Myocyte (in vitro differentiated cells): ENCODE data around the gene RALGDS. TPM values are rescaled to one million over a fixed set of nuclear protein-coding genes. Genes with fewer than 3 reads are reported as not detected.

Source experiments
- DNase-seq: peaks from one replicate; pipeline ENCODE4 v3.0.0-alpha.2; 2012; ENCODE audit warnings: low read depth
- total RNA-seq: library from RNA; depleted of rRNA; stranded (reverse); fragments of >200 nt; gene quantifications from 2 replicates; pipeline ENCODE4 v1.2.3, GENCODE V29; 2014

The RALGDS gene
- total RNA-seq, 1 donor from 2014 or later = 11.3 TPM

DNA sequence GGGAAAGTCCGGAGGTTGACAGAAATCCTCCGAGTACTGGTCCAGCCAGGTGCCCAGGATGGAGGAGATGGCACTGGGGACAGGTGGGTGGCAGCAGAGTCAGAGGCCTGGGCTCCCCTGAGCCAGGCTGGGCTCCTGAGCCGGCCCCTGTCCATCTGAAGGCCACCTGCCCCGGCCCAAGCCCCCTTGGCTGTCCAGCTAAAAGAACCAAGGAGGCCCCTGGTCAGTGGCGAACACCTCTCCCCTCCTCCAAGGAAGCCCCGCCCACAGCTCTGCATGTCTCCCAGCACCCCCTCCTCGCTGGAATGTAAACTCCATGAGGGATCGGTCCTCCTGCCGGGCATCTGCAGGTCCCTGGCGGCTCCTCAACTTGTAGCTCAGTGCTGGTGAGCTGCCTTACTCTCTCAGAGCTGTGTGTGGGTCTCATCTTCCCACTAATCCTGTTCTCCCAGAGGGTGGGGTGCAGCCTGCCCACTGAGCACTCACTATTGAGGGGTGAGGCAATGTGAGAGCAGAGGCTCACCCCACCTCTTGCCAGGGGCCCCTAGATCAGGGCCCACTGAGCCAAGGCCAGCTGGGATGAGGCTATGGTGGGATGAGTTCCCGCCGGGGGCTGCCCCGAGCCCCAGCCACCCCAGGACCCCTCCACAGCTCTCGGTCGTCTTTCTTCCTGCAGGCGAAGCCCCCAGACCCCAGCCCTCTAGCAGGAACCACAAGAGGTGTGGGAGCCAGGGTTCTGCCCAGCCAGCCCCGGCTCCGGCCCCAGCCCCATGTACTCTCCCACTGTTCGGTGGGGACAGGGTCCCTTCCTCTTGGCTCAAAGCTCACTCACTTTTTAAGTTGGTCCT, 12.0 kb downstream of the RALGDS start:
- no peak for DNase-seq

DNA sequence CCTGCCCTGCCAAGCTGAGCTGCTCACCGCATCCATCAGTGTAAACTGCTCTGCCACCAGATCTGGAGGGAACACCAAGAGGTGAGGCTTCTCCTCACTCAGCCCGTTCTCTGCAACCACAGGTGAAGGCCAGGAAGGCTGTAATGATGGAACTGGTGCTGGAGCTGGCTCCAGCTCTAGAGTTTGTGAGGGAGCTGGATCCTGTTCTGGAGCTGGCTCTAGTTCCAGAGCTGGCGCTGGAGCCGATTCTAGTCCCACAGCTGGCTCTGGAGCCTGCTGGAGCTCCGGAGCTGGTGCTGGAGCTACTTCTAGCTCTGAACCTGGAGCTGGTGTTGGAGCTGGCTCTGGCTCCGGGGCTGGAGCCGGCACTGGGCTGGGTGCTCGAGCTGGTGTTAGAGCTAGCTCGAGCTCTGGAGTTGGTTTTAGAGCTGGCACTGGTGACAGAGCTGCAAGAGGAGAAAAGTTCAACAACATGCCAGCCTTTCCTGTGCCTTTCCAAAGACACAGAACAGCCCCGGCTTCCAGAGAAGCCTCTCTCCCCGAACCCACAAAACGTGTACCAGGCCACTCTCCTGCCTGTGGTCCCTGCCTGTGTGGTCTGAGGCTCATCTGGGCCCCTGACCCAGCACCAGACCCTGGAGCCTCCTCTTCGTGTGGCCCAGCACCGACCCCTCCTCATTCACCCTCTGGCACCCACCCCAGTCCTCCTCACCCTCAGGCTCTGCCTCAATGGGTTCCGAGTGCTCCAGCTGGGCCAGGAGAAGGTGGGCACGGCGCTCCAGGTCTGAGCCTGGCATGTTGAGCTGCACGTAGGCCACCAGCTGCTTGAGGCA, 12.9 kb downstream of the RALGDS start:
- DNase-seq = no peak

DNA sequence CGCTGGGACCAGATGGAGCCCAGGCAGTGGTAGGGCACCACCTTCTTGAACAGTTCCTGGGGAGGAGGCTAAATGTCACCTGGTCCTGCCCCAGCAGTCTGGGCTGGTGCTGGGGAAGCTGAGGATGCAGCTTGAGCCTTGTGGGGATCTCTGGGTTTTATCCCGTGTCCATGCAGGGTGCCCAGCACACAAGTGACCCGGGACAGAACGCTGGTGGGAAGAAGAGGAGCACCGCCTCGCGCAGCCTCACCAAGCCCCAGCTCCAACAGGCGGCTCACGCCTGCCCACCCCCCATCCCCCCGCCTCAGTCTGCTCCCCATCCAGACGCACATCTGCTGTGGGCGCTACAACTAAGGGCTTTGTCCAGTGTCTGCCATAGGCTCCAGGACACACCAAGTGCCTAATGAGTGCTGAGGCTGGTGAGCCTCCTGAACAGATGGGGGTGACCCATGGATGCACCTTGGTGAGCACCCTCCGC, 13.8 kb downstream of the RALGDS start:
- no peak for DNase-seq

- no peak for DNase-seq
These were observed 14.4 kb downstream of the RALGDS start for GRCh38 chr9:133106511-133107244.

DNA sequence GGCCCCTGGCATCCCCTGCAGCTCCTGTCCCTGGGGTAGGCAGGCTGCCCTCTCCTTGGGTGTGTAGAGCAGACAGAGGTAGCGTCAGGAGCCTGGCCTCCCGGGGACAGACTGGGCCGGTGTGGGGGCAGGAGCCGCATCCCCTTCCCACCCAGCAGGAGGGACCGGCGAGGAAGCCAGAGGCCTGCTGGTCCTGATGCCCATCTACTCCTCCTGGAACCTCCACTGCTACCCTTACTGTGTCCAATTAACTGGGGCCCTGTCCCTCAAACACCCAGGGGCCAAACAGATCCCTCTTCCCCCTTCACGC, 15.6 kb downstream of the RALGDS start:
- DNase-seq = no peak

DNA sequence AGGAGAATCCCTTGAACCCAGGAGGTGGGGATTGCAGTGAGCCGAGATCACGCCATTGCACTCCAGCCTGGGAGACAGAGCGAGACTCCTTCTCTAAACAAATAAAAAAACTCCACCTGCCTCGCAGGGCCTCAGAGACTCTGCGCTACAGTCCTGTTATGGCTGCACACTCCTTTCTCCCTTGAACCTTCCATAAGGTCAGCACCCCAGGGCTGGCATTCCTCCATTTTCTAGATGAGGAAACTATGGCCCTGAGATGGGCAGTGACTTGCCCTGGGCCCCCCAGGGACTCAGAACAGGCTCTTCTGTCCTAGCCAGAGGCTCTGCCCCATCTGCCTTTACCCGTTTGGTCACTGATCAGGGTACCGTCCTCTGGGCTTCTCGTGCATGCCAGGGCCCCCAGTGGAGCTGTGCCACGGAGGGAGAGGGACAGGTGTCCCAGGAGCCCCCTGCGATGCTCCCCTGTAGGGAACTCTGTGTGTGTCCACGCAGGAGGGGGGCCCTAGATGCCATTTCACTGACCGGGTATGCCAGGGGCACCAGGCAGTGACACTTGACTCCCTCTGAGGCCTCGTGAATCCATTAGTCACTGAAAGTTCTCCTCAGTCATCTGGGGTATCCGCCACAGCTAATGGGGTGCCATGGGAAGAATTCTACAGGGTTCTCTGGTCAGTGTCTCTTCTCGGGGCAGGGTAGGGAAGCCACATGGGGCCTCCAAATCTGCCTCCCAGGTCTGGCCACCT, 16.2 kb downstream of the RALGDS start:
- DNase-seq = no peak

- DNase-seq = no peak
These were observed 17.0 kb downstream of the RALGDS start for GRCh38 chr9:133103987-133104505.

DNA sequence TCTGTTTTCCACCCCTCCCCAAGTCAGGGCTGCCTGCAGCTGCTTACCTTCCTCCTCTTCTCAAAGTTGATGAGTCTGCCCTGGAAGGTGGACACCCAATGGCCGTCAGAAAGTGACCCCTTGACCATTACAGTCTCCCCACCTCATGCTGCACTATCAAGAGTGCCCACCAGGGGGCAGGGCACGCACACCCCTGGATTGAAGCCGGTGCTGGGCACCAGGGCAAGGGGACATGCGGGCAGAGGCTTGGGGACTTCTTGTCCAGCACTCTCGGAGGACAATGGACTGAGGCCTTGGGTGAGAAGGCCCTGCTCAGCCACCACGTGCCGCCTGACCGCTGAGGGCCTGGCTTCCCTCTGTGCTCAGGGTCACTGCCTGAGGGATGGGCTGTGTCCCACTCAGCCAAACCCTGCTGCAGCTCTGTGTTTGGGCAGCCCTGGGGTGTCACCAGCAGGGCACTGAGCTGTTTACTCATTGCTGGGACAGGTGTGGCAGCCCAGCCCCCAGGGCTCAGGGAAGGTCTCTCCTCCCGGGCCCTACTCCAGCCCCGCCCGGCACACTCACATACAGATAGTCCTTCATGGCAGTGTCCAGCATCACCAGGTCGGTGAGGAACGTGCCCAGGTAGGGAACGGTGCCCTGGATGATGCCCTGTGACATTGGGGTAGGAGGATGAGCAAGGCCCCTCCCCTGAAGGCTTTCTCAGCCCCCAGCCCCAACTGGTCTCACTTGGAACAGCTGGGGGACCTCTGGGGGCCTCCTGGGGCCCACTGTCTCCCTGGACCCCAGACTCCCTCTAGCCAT, 17.7 kb downstream of the RALGDS start:
- DNase-seq = peak; percentile 69

DNA sequence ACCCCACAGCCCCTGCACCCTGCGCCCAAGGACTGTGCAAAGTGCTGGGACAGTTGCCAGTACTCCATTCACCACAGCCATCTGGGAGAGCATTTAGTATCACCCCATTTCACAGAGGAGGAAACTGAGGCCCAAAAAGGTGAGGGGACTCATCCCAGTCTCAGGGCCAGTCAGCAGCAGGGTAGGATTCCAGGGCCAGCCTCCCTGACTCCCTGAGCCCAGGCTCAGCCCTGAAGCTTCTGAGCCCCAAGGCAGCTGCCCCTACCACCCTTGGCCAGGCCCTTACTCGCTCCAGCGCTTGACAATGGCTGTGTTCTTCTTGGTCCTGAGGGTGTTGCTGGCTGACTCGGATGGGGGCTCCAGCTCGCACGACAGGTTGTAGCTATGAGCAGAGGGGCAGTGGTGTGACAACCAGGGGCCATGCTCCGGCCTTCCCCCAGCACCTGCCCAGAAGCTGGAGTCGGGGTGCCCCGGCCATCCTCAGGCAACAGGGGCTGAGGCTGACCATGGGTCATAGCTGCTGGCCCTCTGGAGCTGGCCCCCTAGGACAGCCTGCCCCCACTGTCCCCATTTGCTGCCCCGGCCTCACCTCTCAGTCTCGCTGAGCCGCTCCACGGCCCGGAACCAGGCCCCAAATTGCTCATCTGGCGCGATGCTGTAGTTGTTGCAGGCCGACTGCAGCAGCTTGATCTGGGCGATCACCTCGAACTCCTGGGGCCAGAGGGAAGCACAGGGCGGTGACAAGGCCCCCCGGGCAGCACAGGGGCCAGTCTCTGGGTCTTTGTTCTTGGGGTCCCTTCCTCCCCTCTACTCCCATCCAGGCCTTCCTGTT, 18.6 kb downstream of the RALGDS start:
- DNase-seq = no peak

GRCh38 chr9:133101356-133102189, 19.5 kb downstream of the RALGDS start:
- DNase-seq = no peak

- no peak for DNase-seq
These were observed 20.3 kb downstream of the RALGDS start for GRCh38 chr9:133100506-133101355.

- DNase-seq = peak; percentile 58
These were observed 21.1 kb downstream of the RALGDS start for GRCh38 chr9:133099726-133100505.

- DNase-seq = no peak
These were observed 22.2 kb downstream of the RALGDS start for GRCh38 chr9:133098871-133099270.

DNA sequence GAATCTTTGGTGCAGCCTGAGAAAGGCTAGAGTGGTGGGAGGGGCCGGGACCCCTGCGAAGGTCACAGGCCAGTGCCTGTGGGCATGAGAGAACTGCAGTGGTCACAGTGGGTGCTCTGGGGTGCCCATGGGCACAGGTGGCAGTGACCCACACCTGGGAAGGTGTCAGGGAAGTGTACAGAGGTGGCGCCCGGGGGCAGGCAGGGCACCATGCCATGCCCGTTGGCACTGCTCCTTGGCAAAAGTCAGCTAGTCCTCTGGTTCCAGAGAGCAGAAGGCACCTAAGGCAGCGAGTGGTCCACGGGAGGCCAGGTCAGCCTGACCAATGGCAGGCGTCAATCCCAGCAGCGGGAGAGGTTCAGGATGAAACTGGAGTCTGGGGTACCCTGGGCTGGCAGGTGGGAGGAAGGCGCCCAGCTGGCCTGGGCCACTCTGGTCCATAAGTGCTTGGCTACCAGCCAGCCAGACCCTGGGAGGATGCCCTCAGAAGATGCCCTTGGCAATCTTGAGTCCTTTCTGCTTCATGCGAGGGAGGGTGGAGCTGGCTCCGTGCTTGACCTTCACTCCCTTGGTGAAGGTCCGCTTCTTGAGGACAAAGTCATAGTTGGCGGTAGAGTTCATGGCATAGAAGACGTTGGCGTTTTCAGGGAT, 22.8 kb downstream of the RALGDS start:
- DNase-seq = no peak

DNA sequence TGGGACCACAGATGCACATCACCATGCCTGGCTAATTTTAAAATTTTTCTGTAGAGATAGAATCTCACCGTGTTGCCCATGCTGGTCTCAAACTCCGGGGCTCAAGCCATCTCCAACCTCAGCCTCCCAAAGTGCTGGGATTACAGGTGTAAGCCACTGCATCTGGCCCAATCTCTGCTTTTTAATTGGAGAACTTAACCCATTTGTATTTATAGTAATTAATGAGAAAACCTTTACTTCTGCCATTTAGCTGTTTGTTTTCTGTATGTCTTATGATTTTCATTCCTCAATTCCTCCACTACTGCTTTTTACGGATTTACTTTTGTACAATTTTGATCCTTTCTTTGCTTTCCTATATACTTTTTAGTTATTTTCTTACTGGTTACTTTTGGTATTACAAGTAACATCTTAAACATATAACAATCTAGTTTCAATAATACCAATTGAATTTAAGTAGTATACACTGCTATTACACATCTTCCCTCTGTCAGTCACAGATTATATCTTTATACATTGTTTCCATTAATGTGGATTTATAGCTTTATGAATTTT, 26.1 kb downstream of the RALGDS start:
- DNase-seq = no peak
